PFSK-1 (cell line): ENCODE results near the gene DENND6A.

Source experiments
- FOXP2 ChIP-seq: optimal IDR thresholded peaks from 2 replicates; pipeline ENCODE3; 2011; ENCODE audit warnings: borderline replicate concordance, control low read depth, inconsistent platforms; ENCODE audit not compliant: insufficient read depth; ENCODE audit errors: extremely low read length, extremely low read depth
- POLR2AphosphoS5 ChIP-seq: IDR thresholded peaks from 2 replicates; pipeline ENCODE4 v1.6.1; 2012; ENCODE audit warnings: low read depth, mild to moderate bottlenecking, control low read depth, low read length, moderate library complexity
- SIN3A ChIP-seq: IDR thresholded peaks from 2 replicates; pipeline ENCODE4 v1.6.1; 2012; ENCODE audit warnings: mild to moderate bottlenecking, low read length, moderate library complexity, borderline replicate concordance; ENCODE audit not compliant: insufficient read depth
- TAF1 ChIP-seq: IDR thresholded peaks from 2 replicates; pipeline ENCODE4 v1.6.1; 2012; ENCODE audit warnings: low read length, control low read depth, borderline replicate concordance; ENCODE audit not compliant: insufficient read depth
- TF ChIP-seq, protein P1 (sequence below), 2 experiments: IDR thresholded peaks; 2 replicates each; pipeline versions ENCODE4 v1.6.1 to v1.8.0; 2011 to 2012; ENCODE audit warnings: low read depth in 2 of 2, low read length in 2 of 2, control low read depth in 1 of 2, inconsistent platforms in 1 of 2, mild to moderate bottlenecking in 1 of 2, moderate library complexity in 1 of 2; ENCODE audit not compliant: insufficient read depth in 1 of 2

DNA sequence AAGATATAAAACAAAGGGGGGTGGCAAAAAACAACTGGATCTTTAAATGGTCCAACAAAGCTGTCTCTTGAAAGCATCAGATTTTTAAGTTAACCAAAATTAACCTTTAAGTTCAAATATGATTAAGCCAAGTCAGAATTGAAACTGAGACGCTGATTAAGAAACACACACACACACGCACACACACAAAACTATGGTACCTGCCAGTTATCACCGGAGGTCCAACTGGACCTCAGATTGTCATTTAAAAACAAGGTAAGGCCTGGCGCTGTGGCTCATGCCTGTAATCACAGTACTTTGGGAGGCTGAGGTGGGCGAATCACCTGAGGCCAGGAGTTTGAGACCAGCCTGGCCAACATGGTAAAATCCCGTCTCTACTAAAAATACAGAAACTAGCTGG, 106.1 kb downstream of the DENND6A start:
- TF ChIP-seq SIN3A (no peak), POLR2AphosphoS5 (no peak), TAF1 (no peak), FOXP2 (no peak)
- TF ChIP-seq, protein P1, sequence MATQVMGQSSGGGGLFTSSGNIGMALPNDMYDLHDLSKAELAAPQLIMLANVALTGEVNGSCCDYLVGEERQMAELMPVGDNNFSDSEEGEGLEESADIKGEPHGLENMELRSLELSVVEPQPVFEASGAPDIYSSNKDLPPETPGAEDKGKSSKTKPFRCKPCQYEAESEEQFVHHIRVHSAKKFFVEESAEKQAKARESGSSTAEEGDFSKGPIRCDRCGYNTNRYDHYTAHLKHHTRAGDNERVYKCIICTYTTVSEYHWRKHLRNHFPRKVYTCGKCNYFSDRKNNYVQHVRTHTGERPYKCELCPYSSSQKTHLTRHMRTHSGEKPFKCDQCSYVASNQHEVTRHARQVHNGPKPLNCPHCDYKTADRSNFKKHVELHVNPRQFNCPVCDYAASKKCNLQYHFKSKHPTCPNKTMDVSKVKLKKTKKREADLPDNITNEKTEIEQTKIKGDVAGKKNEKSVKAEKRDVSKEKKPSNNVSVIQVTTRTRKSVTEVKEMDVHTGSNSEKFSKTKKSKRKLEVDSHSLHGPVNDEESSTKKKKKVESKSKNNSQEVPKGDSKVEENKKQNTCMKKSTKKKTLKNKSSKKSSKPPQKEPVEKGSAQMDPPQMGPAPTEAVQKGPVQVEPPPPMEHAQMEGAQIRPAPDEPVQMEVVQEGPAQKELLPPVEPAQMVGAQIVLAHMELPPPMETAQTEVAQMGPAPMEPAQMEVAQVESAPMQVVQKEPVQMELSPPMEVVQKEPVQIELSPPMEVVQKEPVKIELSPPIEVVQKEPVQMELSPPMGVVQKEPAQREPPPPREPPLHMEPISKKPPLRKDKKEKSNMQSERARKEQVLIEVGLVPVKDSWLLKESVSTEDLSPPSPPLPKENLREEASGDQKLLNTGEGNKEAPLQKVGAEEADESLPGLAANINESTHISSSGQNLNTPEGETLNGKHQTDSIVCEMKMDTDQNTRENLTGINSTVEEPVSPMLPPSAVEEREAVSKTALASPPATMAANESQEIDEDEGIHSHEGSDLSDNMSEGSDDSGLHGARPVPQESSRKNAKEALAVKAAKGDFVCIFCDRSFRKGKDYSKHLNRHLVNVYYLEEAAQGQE (IDR thresholded peaks at IDR 0.05; ENCODE audit: insufficient read depth in 1 of 2, low read depth in 2 of 2, low read length in 2 of 2) = no peak
